HCT116 (cell line): Measurements from ENCODE around the gene DBN1. TPM values are rescaled to one million over a fixed set of nuclear protein-coding genes. Genes with fewer than 3 reads are reported as not detected.

Experiments
- ATAC-seq: fragments of 200-7000 bp; cut with Tn5 transposase; 2 replicates; pipeline ENCODE4 v1.9.1; 2020; ENCODE audit warnings: mild to moderate bottlenecking, moderate library complexity
- BruUV-seq: library from RNA; stranded (reverse); fragments of 400-500 nt; replicated peaks from 2 replicates; lab custom pipeline; 2021; lab: Mats Ljungman, UMichigan
- CTCF ChIA-PET: fragments of 300-600 bp; sonication (Branson Sonifier 250); formaldehyde crosslinking; loops from one replicate; lab custom pipeline; 2021; ENCODE audit warnings: antibody characterized with exemption; lab: Charles Lee
- POLR2A ChIA-PET: fragments of 300-600, 350-600 bp; sonication (Branson Sonifier 250); formaldehyde crosslinking; loops from one replicate; lab custom pipeline; 2021; ENCODE audit warnings: antibody characterized with exemption; lab: Charles Lee
- RAD21 ChIA-PET, 2 experiments: fragments of 300-600 bp; sonication (Branson Sonifier 250); formaldehyde crosslinking; loops; one replicate each; lab custom pipeline; 2023; ENCODE audit warnings: low total read pairs in 2 of 2; ENCODE audit not compliant: uncharacterized antibody in 2 of 2, unreplicated experiment in 2 of 2, low non-redundant PET in 1 of 2; lab: Charles Lee
- DNase-seq: peaks from one replicate; pipeline ENCODE4 v3.0.0-alpha.2; 2010; ENCODE audit warnings: low read depth, low spot score
- H2AFZ ChIP-seq: fragments of 200-600 bp; shearing (Covaris generic), sonication (generic); 2 replicates; pipeline ENCODE4 v1.6.1; 2017; ENCODE audit warnings: low read depth, mixed run types, mixed read lengths, antibody characterized with exemption, low read length; ENCODE audit not compliant: poor library complexity, severe bottlenecking
- H3K27ac ChIP-seq: 2 replicates; pipeline ENCODE4 v1.5.1; 2012; ENCODE audit warnings: low read depth, low read length
- H3K27me3 ChIP-seq: fragments of 200-600 bp; sonication (generic); 2 replicates; pipeline ENCODE4 v1.6.1; 2016; ENCODE audit warnings: mixed run types, low read length, mixed read lengths; ENCODE audit not compliant: insufficient read depth
- H3K36me3 ChIP-seq, 2 experiments: fragments of 200-500 bp in 1 of 2; fragments of 200-600 bp in 1 of 2; sonication (Bioruptor generic) in 1 of 2; sonication (generic) in 1 of 2; 2 replicates each; pipeline versions ENCODE4 v1.5.1 to v1.6.1; 2014 to 2016; ENCODE audit warnings: low read length in 2 of 2, inconsistent platforms in 1 of 2, mixed read lengths in 1 of 2, mixed run types in 1 of 2; ENCODE audit not compliant: insufficient read depth in 2 of 2, control insufficient read depth in 1 of 2
- H3K4me1 ChIP-seq, 2 experiments: fragments of 200-600 bp in 1 of 2; sonication (generic) in 1 of 2; 2 replicates each; pipeline versions ENCODE4 v1.5.1 to v1.6.1; 2012 to 2017; ENCODE audit warnings: low read length in 2 of 2, inconsistent platforms in 1 of 2, mild to moderate bottlenecking in 1 of 2, mixed read lengths in 1 of 2, mixed run types in 1 of 2, moderate library complexity in 1 of 2; ENCODE audit not compliant: insufficient read depth in 2 of 2, control insufficient read depth in 1 of 2
- H3K4me2 ChIP-seq: fragments of 200-600 bp; sonication (generic); 2 replicates; pipeline ENCODE4 v1.6.1; 2017; ENCODE audit warnings: mixed run types, low read length, mixed read lengths
- H3K4me3 ChIP-seq, 2 experiments: fragments of 200-600 bp in 1 of 2; sonication (generic) in 1 of 2; replicated peaks in 1 of 2; 2 replicates each; pipeline ENCODE4 v1.5.1; 2011 to 2016; ENCODE audit warnings: low read length in 2 of 2, control low read depth in 1 of 2, low read depth in 1 of 2, mild to moderate bottlenecking in 1 of 2, mixed read lengths in 1 of 2, mixed run types in 1 of 2
- H3K79me2 ChIP-seq: fragments of 200-600 bp; sonication (generic); 2 replicates; pipeline ENCODE4 v1.6.1; 2017; ENCODE audit warnings: mild to moderate bottlenecking, mixed run types, low read length, moderate library complexity, mixed read lengths; ENCODE audit not compliant: insufficient read depth
- H3K9ac ChIP-seq: fragments of 200-600 bp; sonication (generic); 2 replicates; pipeline ENCODE4 v1.6.1; 2016; ENCODE audit warnings: low read length, mixed read lengths
- H3K9me2 ChIP-seq: fragments of 200-600 bp; sonication (generic), shearing (Covaris generic); 2 replicates; pipeline ENCODE4 v1.6.1; 2017; ENCODE audit warnings: mixed run types, mild to moderate bottlenecking, moderate library complexity; ENCODE audit not compliant: insufficient read depth
- H3K9me3 ChIP-seq, 2 experiments: fragments of 200-500 bp in 1 of 2; fragments of 200-600 bp in 1 of 2; sonication (Bioruptor generic) in 1 of 2; sonication (generic) in 1 of 2; 2 replicates each; pipeline ENCODE4 v1.6.1; 2014 to 2017; ENCODE audit warnings: low read length in 2 of 2, mixed read lengths in 2 of 2, inconsistent platforms in 1 of 2, low read depth in 1 of 2, mild to moderate bottlenecking in 1 of 2, mixed run types in 1 of 2, moderate library complexity in 1 of 2; ENCODE audit not compliant: control insufficient read depth in 1 of 2, insufficient read depth in 1 of 2
- H4K20me1 ChIP-seq: fragments of 200-600 bp; sonication (generic), shearing (Covaris generic); 2 replicates; pipeline ENCODE4 v1.6.1; 2017; ENCODE audit warnings: mixed run types, mild to moderate bottlenecking, moderate library complexity; ENCODE audit not compliant: insufficient read depth
- EGR1 ChIP-seq: IDR thresholded peaks from 2 replicates; pipeline ENCODE4 v1.6.1; 2012; ENCODE audit warnings: low read depth
- POLR2AphosphoS5 ChIP-seq: IDR thresholded peaks from 2 replicates; pipeline ENCODE4 v1.6.1; 2011; ENCODE audit warnings: mild to moderate bottlenecking, low read depth, low read length, moderate library complexity
- REST ChIP-seq: IDR thresholded peaks from 2 replicates; pipeline ENCODE4 v1.6.1; 2012; ENCODE audit warnings: low read depth
- intact Hi-C: fragments of 100-400 bp; cut with micrococcal nuclease; formaldehyde crosslinking; loops from 2 replicates; pipeline ENCODE4 v1.10.0; 2022
- total RNA-seq: library from RNA; stranded (reverse); gene quantifications from one replicate; pipeline ENCODE4 v1.2.1, GENCODE V29; 2021; ENCODE audit not compliant: unreplicated experiment

DBN1 gene
- total RNA-seq, 1 experiment from 2014 or later: 144 TPM

- H3K79me2 ChIP-seq: peaks cover 67% of the 10 kb centered on the region
- POLR2A ChIA-PET: interaction anchor here (1.1 to 2.4 kb wide), 3 partner anchors 19 to 93 kb away, joined by 5 to 10 read pairs (median 7); partner anchors contain the start of genes GRK6, LMAN2 and PDLIM7
- TF ChIP-seq EGR1: no peak
- no peak for TF ChIP-seq REST
- TF ChIP-seq POLR2AphosphoS5: peak; percentile 12; the same call in 1 of the 2 replicates
- TF ChIP-seq, all 23 proteins: peak for 1
- Histone ChIP-seq H3K4me3 (peak overlapping the region in 1 of 2 experiments; percentile 86; a peak in 2 of 4 replicates), H3K27ac (peak overlapping the region; percentile 95; the same call in 1 of the 2 replicates), H3K27me3 (no peaks in the 10 kb centered on the region), H3K4me1 (peaks cover 9 to 56% of the 10 kb centered on the region in 2 experiments), H3K9me2 (no peaks in the 10 kb centered on the region), H3K9me3 (no peaks in the 10 kb centered on the region), H3K9ac (peak overlapping the region; percentile 99), H2AFZ (no peak overlapping the region), H4K20me1 (peaks cover 3% of the 10 kb centered on the region; the same call in 1 of the 2 replicates), H3K4me2 (peak overlapping the region; percentile 99), H3K36me3 (peaks cover 0 to 17% of the 10 kb centered on the region in 2 experiments; a peak in 2 of 4 replicates)
- RAD21 ChIA-PET: interaction anchor here in 1 of 2 experiments (1.0 to 1.5 kb wide), 2 partner anchors 40 to 55 kb away, joined by 3 to 5 read pairs; no protein-coding TSS in a partner anchor
- BruUV-seq: TSS peak; percentile 49
- intact Hi-C loops: no loop called here
- DNase-seq: no peak
- CTCF ChIA-PET: interaction anchor here (0.8 to 6.3 kb wide), 4 partner anchors 10 to 62 kb away, joined by 3 to 53 read pairs (median 14); no protein-coding TSS in a partner anchor
- ATAC-seq: no peak
These were observed 28.1 kb downstream of the DBN1 start for GRCh38 chr5:177445052-177445916.
